Left ventricle myocardium superior (tissue), 1 donor: ENCODE data around the gene GRAMD2A. TPM values are rescaled to one million over a fixed set of nuclear protein-coding genes. Genes with fewer than 3 reads are reported as not detected.
A peak's percentile ranks its signal among the peaks of the same experiment; 100 is the strongest.
"Not testable (repeated sequence)": the region's sequence is repeated elsewhere in the genome, so short reads cannot be mapped to it uniquely, and the experiment has no call there.

Experiments used
- ATAC-seq: fragments of 200-7000 bp; cut with Tn5 transposase; one replicate; pipeline ENCODE4 v1.9.1; 2020; ENCODE audit warnings: mild to moderate bottlenecking, moderate library complexity
- DNase-seq: peaks from one replicate; pipeline ENCODE4 v3.0.0-alpha.2; 2020
- intact Hi-C: fragments of 100-400 bp; cut with micrococcal nuclease; formaldehyde crosslinking; loops from one replicate; pipeline ENCODE4 v1.11.0; 2022
- total RNA-seq: library from RNA; stranded (reverse); fragmentation: NEBNext Ultra II Directional; extraction: Animal tissue kit (Norgen Biotek cat#: 25700); gene quantifications from one replicate; pipeline ENCODE4 v1.2.1, GENCODE V29; 2021
- donor health status: DM: no; HTN: yes; CAD: no; lungs with severe emphysema.

Gene GRAMD2A
- total RNA-seq, 1 donor from 2014 or later: not detected

- ATAC-seq, DNase-seq, intact Hi-C loops: not testable (repeated sequence)
Observed at GRCh38 chr15:72171978-72172377, 25.6 kb downstream of the GRAMD2A start.

- intact Hi-C loops: no loop called here
- ATAC-seq (no peak), DNase-seq (no peak)
Observed at GRCh38 chr15:72170691-72171090, 26.9 kb downstream of the GRAMD2A start.

GRCh38 chr15:72169921-72170611 is 27.5 kb downstream of the GRAMD2A start:
- intact Hi-C loops: no loop called here
- DNase-seq (no peak), ATAC-seq (no peak)

GRCh38 chr15:72169236-72169920 is 28.2 kb downstream of the GRAMD2A start:
- DNase-seq (no peak), ATAC-seq (peak; percentile 6)
- intact Hi-C loops: no loop called here

- ATAC-seq (peak; percentile 62), DNase-seq (no peak)
- intact Hi-C loops: no loop called here
Observed at GRCh38 chr15:72168808-72169190, 28.8 kb downstream of the GRAMD2A start.

- intact Hi-C loops: no loop called here
- peak; percentile 79 for ATAC-seq
- DNase-seq: peak; percentile 50
Observed at GRCh38 chr15:72168131-72168807, 29.3 kb downstream of the GRAMD2A start.

- no peak for ATAC-seq
Observed at GRCh38 chr15:72167445-72167844, 30.1 kb downstream of the GRAMD2A start.

GRCh38 chr15:72166716-72167417 is 30.7 kb downstream of the GRAMD2A start:
- intact Hi-C loops: no loop called here
- ATAC-seq (no peak), DNase-seq (no peak)

More at GRCh38 chr15:72167445-72167844, 30.1 kb downstream of the GRAMD2A start:
- no peak for DNase-seq
- intact Hi-C loops: no loop called here

GRCh38 chr15:72163719-72164118 is 33.9 kb downstream of the GRAMD2A start:
- ATAC-seq: no peak
- DNase-seq: no peak
- intact Hi-C loops: no loop called here

- intact Hi-C loops: no loop called here
- DNase-seq (no peak), ATAC-seq (no peak)
Observed at GRCh38 chr15:72162569-72162968, 35.0 kb downstream of the GRAMD2A start.

GRCh38 chr15:72161361-72162132 is 36.0 kb downstream of the GRAMD2A start:
- DNase-seq (no peak), ATAC-seq (no peak)
- intact Hi-C loops: no loop called here

GRCh38 chr15:72160696-72161245 is 36.8 kb downstream of the GRAMD2A start:
- DNase-seq: no peak
- ATAC-seq: no peak
- intact Hi-C loops: no loop called here

- intact Hi-C loops: no loop called here
- ATAC-seq (no peak), DNase-seq (no peak)
Observed at GRCh38 chr15:72156928-72157327, 40.7 kb downstream of the GRAMD2A start.

GRCh38 chr15:72155635-72156616 is 41.7 kb downstream of the GRAMD2A start:
- ATAC-seq (peak; percentile 94), DNase-seq (peak; percentile 87)
- intact Hi-C loops: no loop called here

GRCh38 chr15:72155003-72155621 is 42.5 kb downstream of the GRAMD2A start:
- peak; percentile 86 for DNase-seq
- peak; percentile 86 for ATAC-seq
- intact Hi-C loops: no loop called here

- DNase-seq (no peak), ATAC-seq (no peak)
Observed at GRCh38 chr15:72154316-72154715, 43.3 kb downstream of the GRAMD2A start.

More at GRCh38 chr15:72154316-72154715, 43.3 kb downstream of the GRAMD2A start:
- intact Hi-C loops: no loop called here
